NCI-H2081 treated with DMSO at 0.1 percent for 48 hours (cell line): ENCODE results near the gene TAF15.
A peak's percentile ranks its signal among the peaks of the same experiment; 100 is the strongest.

Source experiments
- DNase-seq: peaks from one replicate; lab custom pipeline; 2025; lab: John Stamatoyannopoulos, UW

Gene TAF15

DNA sequence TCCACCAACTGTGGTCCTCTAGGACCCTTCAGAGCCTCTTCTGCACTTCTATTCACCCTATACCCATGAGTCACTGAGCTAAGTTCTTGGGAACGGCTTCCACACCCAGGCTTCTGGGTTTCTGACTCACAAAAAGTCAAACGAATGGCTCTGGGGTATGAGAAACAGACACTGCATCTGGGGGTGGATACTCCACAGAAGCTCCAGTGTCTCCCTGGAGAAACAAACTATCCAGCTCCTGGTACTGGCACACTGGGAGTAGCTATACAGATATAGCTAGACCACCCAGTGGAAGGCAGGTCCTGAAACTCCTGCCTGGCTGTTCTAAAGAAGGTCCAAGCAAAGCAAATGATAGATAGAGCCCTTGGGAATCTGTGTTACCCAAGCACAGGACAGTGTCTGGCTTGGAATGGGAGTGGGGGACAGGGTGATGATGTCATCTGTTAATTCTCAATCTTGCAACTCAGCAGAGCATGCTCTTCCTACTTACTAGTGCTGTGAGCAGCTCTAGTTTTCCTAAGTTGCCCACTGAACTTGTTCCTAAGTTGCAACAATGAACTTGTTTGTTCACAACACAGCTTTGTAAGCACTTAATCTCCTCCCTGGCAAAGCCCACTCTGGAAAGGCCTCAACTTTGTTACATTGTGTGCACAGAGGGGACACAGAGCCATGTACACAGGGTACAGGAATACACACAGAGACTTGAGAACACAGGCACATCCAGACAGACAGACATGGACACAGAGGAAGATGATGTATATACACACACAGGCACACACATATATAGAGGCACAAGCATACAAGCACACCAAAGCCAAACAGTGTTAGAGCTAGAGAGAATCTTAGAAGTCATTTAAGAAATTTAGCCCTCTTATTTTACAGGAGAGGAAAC lies 20.6 kb upstream of the TAF15 start:
- no peak for DNase-seq

DNA sequence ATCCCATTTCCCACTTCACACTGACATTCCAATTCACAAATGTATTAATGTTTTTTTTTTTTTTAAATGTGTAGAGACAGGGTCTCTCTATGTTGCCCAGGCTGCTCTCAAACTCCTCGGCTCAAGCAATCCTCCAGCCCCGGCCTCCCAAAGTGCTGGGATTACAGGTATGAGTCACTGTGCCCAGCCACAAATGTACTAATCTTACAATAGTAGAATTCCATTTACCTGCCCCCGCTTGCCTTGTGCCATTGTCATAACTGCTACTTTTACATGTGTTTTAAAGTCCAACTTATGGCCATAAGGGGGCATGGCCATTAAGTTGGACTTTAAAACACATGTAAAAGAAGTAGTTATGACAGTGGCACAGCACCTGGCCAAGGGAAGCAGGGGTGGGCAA lies 18.4 kb upstream of the TAF15 start:
- DNase-seq: no peak

DNA sequence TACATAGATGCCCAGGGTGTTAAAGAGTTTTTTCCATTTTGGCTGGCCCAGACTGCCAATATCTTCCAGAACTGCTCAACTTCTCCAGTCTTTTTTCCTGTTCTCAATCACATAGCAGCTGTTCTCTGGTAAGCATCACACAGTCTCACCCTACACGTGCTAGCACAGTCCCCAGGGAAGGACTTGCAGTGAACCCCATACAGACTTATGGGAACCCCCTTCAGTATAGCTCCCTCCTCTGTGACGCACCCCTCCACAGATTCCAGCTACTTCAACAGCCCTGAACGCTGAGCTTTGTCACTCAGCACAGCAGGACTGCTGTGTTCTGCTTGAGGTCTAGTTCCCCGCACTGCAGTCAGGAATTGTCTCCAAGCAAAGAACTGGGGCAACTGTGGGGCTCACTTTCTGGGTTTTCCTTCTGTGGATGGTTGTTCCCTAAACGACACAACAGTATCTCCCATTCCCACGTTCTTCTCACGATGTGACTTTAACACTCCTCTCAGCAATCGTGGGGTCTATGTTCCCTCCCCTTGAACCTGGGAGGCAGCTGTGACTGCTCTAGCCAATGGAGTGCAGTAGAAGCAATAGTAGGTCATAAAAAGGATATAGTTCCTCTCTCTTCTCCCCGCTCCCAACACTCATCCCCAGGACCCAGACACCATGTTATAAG lies 17.5 kb upstream of the TAF15 start:
- DNase-seq: no peak

GRCh38 chr17:35793257-35793656 lies 16.0 kb upstream of the TAF15 start:
- DNase-seq: no peak

DNA sequence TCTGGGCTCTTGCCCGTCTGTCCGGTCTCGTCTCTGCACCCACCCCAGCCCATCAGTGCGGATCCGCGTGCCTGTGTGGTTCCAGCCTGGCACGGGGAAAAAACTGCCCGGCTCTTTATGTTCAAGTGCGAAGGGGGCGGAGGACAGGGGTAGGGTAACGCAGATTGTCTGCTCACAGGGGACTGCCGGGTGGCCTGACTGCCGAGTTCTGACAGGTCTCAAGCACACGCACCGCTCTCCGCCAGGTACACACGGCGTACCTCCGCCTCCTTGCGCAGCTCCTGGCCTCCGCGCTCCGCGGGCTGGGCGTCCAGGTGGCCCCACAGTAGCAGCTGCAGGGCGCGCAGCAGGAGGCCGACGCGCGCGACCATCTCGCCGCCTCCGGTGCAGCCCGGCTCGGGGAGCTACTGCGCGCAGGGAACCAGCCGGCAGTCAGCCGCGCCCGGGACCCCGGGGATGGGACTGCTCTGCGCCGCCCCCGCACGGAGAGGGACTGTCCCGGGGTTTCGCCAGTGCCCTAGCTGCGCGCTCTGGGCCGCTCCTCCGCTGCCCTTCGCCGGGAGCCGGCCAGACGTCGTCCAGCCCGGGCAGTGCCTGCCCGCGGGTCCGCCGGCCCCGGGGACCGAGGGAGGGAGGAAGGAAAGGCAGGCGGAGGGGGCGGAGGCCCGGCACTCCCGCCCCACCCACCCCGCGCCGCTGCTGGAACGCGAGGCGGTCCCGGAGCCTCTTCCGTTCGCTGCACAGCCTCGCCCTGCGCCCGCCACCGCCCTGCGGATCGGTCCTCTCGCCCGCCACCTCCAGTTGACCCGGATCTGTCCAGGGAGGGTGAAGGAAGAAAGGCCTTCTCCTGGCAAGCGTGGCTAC lies 14.0 kb upstream of the TAF15 start, which contains the start of gene MMP28:
TSS of gene MMP28 (minus strand) at position 635 of the 864 bp plus-strand sequence. CDS start at position 371, 264 bp downstream.
- DNase-seq: no peak

DNA sequence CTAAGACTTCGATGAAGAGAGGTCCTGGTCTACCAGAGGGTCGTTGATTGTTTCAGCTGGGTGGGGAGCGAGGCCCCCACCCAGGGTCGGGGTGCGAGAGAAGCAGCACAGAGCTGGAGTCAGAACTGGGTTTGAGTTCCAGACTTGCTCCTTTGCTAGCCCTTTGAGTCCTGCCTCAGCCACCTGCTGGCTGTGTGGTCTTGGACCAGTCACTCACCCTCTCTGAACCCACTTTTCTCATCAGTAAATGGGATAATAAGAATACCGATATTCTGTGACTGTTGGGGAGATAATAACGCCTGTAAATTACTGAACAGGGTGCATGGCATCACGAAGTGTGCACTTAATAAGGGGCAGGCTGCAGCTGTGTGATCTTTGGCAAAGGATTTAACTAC lies 13.4 kb upstream of the TAF15 start:
- no peak for DNase-seq

DNA sequence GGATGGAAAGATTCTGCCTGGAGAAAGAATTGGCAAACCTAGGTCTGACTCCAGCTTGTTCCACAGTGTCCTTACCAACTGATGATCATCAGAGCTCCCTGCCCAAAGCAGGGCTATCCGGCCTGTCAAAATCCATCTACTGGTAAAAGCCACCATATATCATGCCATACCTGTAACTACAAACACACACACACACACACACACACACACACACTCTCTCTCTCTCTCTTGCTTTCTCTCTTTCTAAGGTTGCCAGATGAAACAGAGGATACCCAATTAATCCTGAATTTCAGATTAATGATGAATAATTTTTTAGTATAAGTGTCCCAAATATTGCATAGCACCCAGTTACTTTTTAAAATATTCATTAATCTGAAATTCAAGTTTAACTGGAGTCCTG lies 12.3 kb upstream of the TAF15 start:
- no peak for DNase-seq

DNA sequence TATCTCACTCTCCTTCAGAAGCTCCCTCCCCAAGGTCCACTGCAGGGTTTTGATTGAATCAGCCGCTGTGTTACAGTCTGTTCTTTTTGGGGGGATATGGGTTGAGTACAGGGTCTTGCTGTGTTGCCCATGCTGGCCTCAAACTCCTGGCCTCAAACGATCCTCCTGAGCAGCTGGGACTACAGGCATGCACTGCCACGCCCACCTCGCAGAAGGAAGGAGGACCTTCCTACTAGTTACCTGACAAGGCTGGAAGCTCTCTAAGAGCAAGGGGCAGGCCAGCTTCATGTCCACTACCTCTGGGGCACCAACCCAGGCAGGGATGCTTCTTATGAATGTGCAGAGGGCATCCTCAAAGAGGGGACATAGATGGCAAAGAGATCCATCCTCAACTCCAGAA lies 11.9 kb upstream of the TAF15 start:
- no peak for DNase-seq

DNA sequence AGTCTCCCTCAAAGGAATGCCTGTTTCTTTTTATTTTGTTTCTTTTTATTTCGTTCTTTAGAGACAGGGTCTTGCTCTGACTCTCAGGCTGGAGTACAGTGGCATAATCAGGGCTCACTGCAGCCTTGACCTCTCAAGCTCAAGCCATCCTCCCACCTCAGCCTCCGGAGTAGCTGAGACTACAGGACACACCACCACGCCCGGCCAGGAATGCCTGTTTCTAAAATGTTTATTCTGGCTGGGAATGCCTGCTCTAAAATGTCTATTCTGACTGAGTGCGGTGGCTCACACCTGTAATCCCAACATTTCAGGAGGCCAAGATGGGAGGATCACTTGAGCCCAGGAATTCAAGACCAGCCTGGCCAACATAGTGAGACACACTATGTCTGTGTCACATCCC lies 11.4 kb upstream of the TAF15 start:
- no peak for DNase-seq

- DNase-seq: no peak
Observed at GRCh38 chr17:35799942-35800341, 9.3 kb upstream of the TAF15 start.

- no peak for DNase-seq
Observed at GRCh38 chr17:35801583-35802224, 7.6 kb upstream of the TAF15 start.

GRCh38 chr17:35804658-35805192 lies 4.6 kb upstream of the TAF15 start:
- peak; percentile 51 for DNase-seq

GRCh38 chr17:35807371-35808144 lies 1.7 kb upstream of the TAF15 start:
- DNase-seq: no peak

DNA sequence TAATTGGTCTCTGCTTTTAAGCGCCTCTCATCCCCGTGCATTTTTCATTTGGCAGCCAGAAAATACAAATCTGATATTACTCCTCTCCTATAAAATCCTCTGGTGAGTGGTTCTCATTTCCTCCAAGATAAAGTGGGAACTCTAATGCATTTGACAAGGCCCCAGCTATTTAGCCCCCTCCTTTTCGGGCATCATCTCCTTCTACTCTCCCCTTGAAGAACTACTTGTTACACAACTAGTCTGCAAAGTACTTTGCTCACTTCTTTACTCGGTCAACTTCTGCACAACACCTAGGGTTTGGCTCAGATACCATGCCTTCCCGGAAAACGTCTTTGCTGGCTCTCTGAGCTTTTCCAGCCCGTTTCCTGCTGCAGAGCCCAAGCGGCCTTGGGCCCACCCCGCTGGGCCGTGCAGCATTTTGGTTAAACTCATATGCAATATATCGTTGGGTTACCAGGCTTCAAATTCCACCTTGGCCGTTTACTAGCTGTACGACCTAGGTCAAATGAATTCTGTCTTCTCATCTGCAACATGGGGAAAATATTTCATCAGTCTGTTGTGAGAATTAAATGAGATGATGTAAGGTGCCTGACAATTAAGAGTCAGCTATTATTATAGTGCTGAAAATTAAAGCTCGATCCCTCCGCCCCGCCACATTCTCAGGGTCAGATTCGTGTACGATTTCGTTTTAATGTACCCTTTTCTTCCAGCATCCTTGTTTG lies 883 bp upstream of the TAF15 start:
- no peak for DNase-seq

DNA sequence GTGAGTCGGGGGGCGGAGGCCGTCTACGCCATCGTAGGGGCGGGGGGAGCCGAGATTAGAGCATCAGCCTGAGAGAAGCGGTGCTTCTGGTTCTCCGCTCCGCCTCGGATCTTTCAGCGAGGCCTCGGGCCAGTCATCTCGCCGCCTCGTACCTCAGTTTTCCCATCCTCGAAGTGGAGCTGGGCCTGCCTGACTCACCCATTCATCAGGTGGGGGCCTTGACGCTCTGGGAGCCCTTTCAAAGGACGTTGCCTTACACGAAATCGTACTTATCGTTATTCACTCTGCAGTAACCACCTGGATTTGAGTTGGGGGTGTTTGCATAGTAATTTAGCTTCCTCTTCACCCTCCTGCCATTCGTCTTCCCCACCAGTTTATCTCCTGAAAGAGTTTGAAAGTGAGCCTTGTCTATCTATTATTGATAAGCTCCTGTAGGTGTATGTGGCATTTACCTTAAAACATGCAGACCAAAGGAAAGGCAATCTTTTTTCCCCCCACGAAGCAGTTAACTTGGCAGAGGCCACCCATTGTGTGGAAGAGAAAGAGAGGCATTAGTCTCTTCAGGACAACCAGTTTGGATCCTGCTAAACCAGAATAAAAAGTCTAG lies 674 bp downstream of the TAF15 start:
- DNase-seq: no peak

- DNase-seq: no peak
Observed at GRCh38 chr17:35811759-35812158, 2.5 kb downstream of the TAF15 start.

GRCh38 chr17:35812456-35812855 lies 3.2 kb downstream of the TAF15 start:
- no peak for DNase-seq

GRCh38 chr17:35816723-35817122 lies 7.4 kb downstream of the TAF15 start:
- DNase-seq: no peak

DNA sequence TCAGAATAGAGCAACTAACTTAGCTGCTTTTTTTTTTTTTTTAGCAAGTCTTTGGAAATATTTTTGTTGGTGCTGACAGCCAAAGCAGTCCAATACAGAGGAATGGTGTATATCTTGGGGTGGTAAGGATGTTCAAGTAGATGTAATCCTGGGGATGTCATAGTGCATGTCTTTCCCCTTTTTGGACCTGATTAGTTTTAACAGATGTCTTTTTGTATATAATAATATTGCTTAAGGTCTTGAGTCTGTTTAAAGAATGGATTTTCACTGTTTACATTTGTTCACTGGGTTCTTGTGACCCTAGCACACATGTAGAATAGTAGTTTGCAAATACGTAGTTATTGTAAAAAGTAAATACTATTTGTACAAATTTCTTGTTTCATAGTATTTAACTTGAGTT lies 7.9 kb downstream of the TAF15 start:
- no peak for DNase-seq

DNA sequence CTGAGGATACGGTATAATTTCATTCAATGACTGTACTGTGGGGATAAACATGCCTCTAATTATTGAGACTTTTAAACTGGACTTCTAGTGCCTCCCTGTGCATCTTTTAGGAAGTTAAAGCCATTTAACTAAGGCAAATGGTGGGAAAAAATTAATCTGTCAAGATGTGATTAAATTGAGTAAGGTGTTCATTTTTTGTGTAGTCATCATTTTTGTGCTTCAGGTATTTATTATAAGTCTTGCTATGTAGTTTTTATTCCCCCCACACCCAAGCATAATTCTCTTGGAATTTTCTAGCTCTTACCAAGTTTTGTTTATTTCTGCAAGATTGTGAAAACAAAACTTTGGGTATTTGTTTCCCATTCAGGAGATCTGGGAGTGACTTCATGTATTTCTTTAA lies 10.2 kb downstream of the TAF15 start:
- no peak for DNase-seq
